ENCODE measurements around the gene SF3A1. TPM values are rescaled to one million over a fixed set of nuclear protein-coding genes. Genes with fewer than 3 reads are reported as not detected.

Gene SF3A1
- total RNA-seq, 2 donors from 2014 or later: 151 to 194 TPM

GRCh38 chr22:30284666-30285065 lies 72.0 kb downstream of the SF3A1 start:
- no peak for TF ChIP-seq CTCF (IDR thresholded peaks at IDR 0.05)
- intact Hi-C loops (cut with DNase I): no loop called here
- Histone ChIP-seq H3K27me3 (no peaks in the 10 kb centered on the region), H3K9ac (ENCODE audit: low read depth in 2 of 2, low read length in 2 of 2) (no peak overlapping the region), H3K9me3 (no peaks in the 10 kb centered on the region), H3K36me3 (no peaks in the 10 kb centered on the region), H3K4me1 (peaks cover 8% of the 10 kb centered on the region), H3K4me3 (no peak overlapping the region), H3K27ac (no peak overlapping the region)
- DNase-seq: no peak

- Histone ChIP-seq H3K27ac (no peak overlapping the region), H3K36me3 (no peaks in the 10 kb centered on the region), H3K4me3 (no peak overlapping the region), H3K9me3 (no peaks in the 10 kb centered on the region), H3K27me3 (no peaks in the 10 kb centered on the region), H3K4me1 (peaks cover 8% of the 10 kb centered on the region), H3K9ac (ENCODE audit: low read depth in 2 of 2, low read length in 2 of 2) (no peak overlapping the region)
- intact Hi-C loops (cut with DNase I): no loop called here
- no peak for DNase-seq
- no peak for TF ChIP-seq CTCF (IDR thresholded peaks at IDR 0.05)
Measured at GRCh38 chr22:30284172-30284571, 72.5 kb downstream of the SF3A1 start.

GRCh38 chr22:30283342-30283741 lies 73.4 kb downstream of the SF3A1 start:
- DNase-seq: no peak
- TF ChIP-seq CTCF (IDR thresholded peaks at IDR 0.05): no peak
- intact Hi-C loops (cut with DNase I): no loop called here

DNA sequence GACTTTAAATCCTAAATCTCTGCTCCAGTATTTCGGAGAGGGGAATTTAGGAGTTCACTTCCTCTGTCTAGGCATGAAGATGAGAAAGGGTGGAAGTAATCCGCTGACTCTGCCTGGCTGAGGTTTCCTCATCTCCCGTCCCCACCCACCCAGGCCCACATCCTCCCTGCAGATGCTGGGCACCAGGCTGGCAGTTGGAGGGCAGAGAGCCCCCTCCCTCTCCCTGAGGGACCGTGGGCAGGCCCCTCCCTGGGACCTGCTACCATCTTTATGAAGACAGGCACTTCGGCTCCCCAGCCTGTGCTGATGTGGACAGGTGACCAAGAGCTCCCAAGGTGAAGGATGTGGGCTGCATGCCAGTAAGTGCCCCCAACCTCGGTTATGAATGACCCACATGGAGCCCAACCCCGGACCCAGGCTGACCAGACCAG lies 74.1 kb downstream of the SF3A1 start:
- intact Hi-C loops (cut with DNase I): no loop called here
- Histone ChIP-seq H3K27me3 (no peaks in the 10 kb centered on the region), H3K27ac (no peak overlapping the region), H3K36me3 (no peaks in the 10 kb centered on the region), H3K4me1 (no peaks in the 10 kb centered on the region), H3K4me3 (no peak overlapping the region), H3K9ac (ENCODE audit: low read depth in 2 of 2, low read length in 2 of 2) (no peak overlapping the region), H3K9me3 (no peaks in the 10 kb centered on the region)
- TF ChIP-seq CTCF (IDR thresholded peaks at IDR 0.05): no peak
- no peak for DNase-seq

More at GRCh38 chr22:30283342-30283741, 73.4 kb downstream of the SF3A1 start:
- no peak overlapping the region for H3K27ac ChIP-seq
- H3K4me3 ChIP-seq: no peak overlapping the region
- H3K36me3 ChIP-seq: no peaks in the 10 kb centered on the region
- H3K9ac ChIP-seq (ENCODE audit: low read depth in 2 of 2, low read length in 2 of 2): no peak overlapping the region
- no peaks in the 10 kb centered on the region for H3K9me3 ChIP-seq
- H3K27me3 ChIP-seq: no peaks in the 10 kb centered on the region
- peaks cover 2% of the 10 kb centered on the region for H3K4me1 ChIP-seq

Other genes starting within 250 kb of the SF3A1 start
- gene LIF, start 110.1 kb downstream of the SF3A1 start, total RNA-seq: 10 to 100 TPM in 1 of 2 donors, 1 to 10 TPM in 1; 9.5 to 12.5 TPM
- under 1 TPM; 0.21 to 0.44 TPM for gene OSM, start 90.0 kb downstream of the SF3A1 start, total RNA-seq
- gene CASTOR1, start 67.4 kb downstream of the SF3A1 start, total RNA-seq: 1 to 10 TPM; 4.5 to 5.0 TPM
- 10 to 100 TPM; 34.3 to 35.8 TPM for gene TBC1D10A, start 30.0 kb downstream of the SF3A1 start, total RNA-seq
- gene CCDC157, start 113 bp upstream of the SF3A1 start, total RNA-seq: 1 to 10 TPM; 1.1 to 1.6 TPM
- gene RNF215, start 30.5 kb upstream of the SF3A1 start, total RNA-seq: 1 to 10 TPM; 5.8 to 9.4 TPM
- 10 to 100 TPM in 1 of 2 donors, 1 to 10 TPM in 1; 2.0 to 10.3 TPM for gene SEC14L2, start 40.1 kb upstream of the SF3A1 start, total RNA-seq
- 10 to 100 TPM; 39.7 to 55.1 TPM for gene MTFP1, start 68.9 kb upstream of the SF3A1 start, total RNA-seq
- not detected for gene SEC14L3, start 115.1 kb upstream of the SF3A1 start, total RNA-seq
- not detected for gene SEC14L4, start 148.8 kb upstream of the SF3A1 start, total RNA-seq
- gene SEC14L6, start 189.8 kb upstream of the SF3A1 start, total RNA-seq: not detected
- gene GAL3ST1, start 217.8 kb upstream of the SF3A1 start, total RNA-seq: 10 to 100 TPM; 13.4 to 18.8 TPM
- 10 to 100 TPM; 44.2 to 98.3 TPM for gene PES1, start 235.0 kb upstream of the SF3A1 start, total RNA-seq